COR-L47 (cell line): ENCODE results near the gene TOMM5.
A peak's percentile ranks its signal among the peaks of the same experiment; 100 is the strongest.

ENCODE experiments used
- DNase-seq: peaks from one replicate; lab custom pipeline; 2025; lab: John Stamatoyannopoulos, UW

TOMM5 gene

GRCh38 chr9:37592108-37592951 is at the start of gene TOMM5:
Gene TOMM5, minus strand, starts transcription at chr9:37592597. Its CDS starts 65 bp downstream, at chr9:37592532.
- DNase-seq, result peak; percentile 83

- DNase-seq, result no peak
Observed at GRCh38 chr9:37641331-37641730, 48.9 kb upstream of the TOMM5 start.

- no peak for DNase-seq
Observed at GRCh38 chr9:37640246-37640645, 47.8 kb upstream of the TOMM5 start.

GRCh38 chr9:37639841-37640240 is 47.4 kb upstream of the TOMM5 start:
- no peak for DNase-seq

GRCh38 chr9:37639109-37639762 is 46.8 kb upstream of the TOMM5 start:
- no peak for DNase-seq

- no peak for DNase-seq
Observed at GRCh38 chr9:37636511-37637448, 44.4 kb upstream of the TOMM5 start.

GRCh38 chr9:37635808-37636207 is 43.4 kb upstream of the TOMM5 start:
- no peak for DNase-seq

- DNase-seq, result no peak
Observed at GRCh38 chr9:37632479-37632878, 40.1 kb upstream of the TOMM5 start.

- DNase-seq, result no peak
Observed at GRCh38 chr9:37626708-37627292, 34.4 kb upstream of the TOMM5 start.

- no peak for DNase-seq
Observed at GRCh38 chr9:37625758-37626147, 33.4 kb upstream of the TOMM5 start.

- no peak for DNase-seq
Observed at GRCh38 chr9:37625036-37625757, 32.8 kb upstream of the TOMM5 start.

- DNase-seq, result no peak
Observed at GRCh38 chr9:37624073-37624472, 31.7 kb upstream of the TOMM5 start.

GRCh38 chr9:37623267-37623666 is 30.9 kb upstream of the TOMM5 start:
- DNase-seq, result no peak

GRCh38 chr9:37622462-37622861 is 30.1 kb upstream of the TOMM5 start:
- no peak for DNase-seq

- no peak for DNase-seq
Observed at GRCh38 chr9:37621273-37622121, 29.1 kb upstream of the TOMM5 start.

GRCh38 chr9:37620396-37620795 is 28.0 kb upstream of the TOMM5 start:
- DNase-seq, result no peak

- no peak for DNase-seq
Observed at GRCh38 chr9:37619806-37620205, 27.4 kb upstream of the TOMM5 start.

- no peak for DNase-seq
Observed at GRCh38 chr9:37618817-37619216, 26.4 kb upstream of the TOMM5 start.

GRCh38 chr9:37617832-37618231 is 25.4 kb upstream of the TOMM5 start:
- DNase-seq, result peak; percentile 90

GRCh38 chr9:37617161-37617560 is 24.8 kb upstream of the TOMM5 start:
- DNase-seq, result no peak
